CD14-positive monocyte (primary cell): ENCODE data around the gene CAMTA1. TPM values are rescaled to one million over a fixed set of nuclear protein-coding genes. Genes with fewer than 3 reads are reported as not detected.

ENCODE experiments used
- DNase-seq, 3 donors: peaks; one replicate each; pipeline ENCODE4 v3.0.0-alpha.2; 2011 to 2022
- H2AFZ ChIP-seq: 2 replicates; pipeline ENCODE4 v1.6.0; 2012; ENCODE audit warnings: mild to moderate bottlenecking, low read depth, low read length, inconsistent platforms; ENCODE audit not compliant: insufficient read depth, poor library complexity, severe bottlenecking
- H3K27ac ChIP-seq, 2 donors: 1 replicate in 1 of 2; 2 replicates in 1 of 2; pipeline ENCODE4 v1.5.1; 2012 to 2013; ENCODE audit warnings: low read length in 2 of 2, control low read depth in 1 of 2, inconsistent platforms in 1 of 2, low read depth in 1 of 2, mild to moderate bottlenecking in 1 of 2
- H3K27me3 ChIP-seq, 2 donors: one replicate each; pipeline versions ENCODE4 v1.6.0 to v1.6.1; 2011 to 2013; ENCODE audit warnings: low read length in 2 of 2; ENCODE audit not compliant: control insufficient read depth in 2 of 2, insufficient read depth in 2 of 2
- H3K36me3 ChIP-seq, 2 donors: replicated peaks in 1 of 2; 1 replicate in 1 of 2; 2 replicates in 1 of 2; pipeline versions ENCODE4 v1.5.1 to v1.6.1; 2012 to 2013; ENCODE audit warnings: low read length in 2 of 2, control low read depth in 1 of 2, inconsistent platforms in 1 of 2, mild to moderate bottlenecking in 1 of 2; ENCODE audit not compliant: insufficient read depth in 2 of 2, control insufficient read depth in 1 of 2
- H3K4me1 ChIP-seq, 2 donors: 1 replicate in 1 of 2; 2 replicates in 1 of 2; pipeline versions ENCODE4 v1.5.1 to v1.6.1; 2012 to 2013; ENCODE audit warnings: low read length in 2 of 2, control low read depth in 1 of 2, inconsistent platforms in 1 of 2, mild to moderate bottlenecking in 1 of 2, moderate library complexity in 1 of 2; ENCODE audit not compliant: insufficient read depth in 2 of 2, control insufficient read depth in 1 of 2
- H3K4me2 ChIP-seq: replicated peaks from 2 replicates; pipeline ENCODE3; 2012; ENCODE audit warnings: low read length, moderate library complexity, mild to moderate bottlenecking; ENCODE audit not compliant: poor library complexity, severe bottlenecking; ENCODE audit errors: extremely low read depth
- H3K4me3 ChIP-seq, 3 experiments: fragments of 200-600 bp in 1 of 3; sonication (generic) in 1 of 3; replicated peaks in 1 of 3; 1 replicate in 2 of 3; 2 replicates in 1 of 3; pipeline ENCODE4 v1.5.1; 2011 to 2013; ENCODE audit warnings: low read length in 3 of 3, mild to moderate bottlenecking in 3 of 3, control low read depth in 2 of 3, low read depth in 2 of 3, inconsistent platforms in 1 of 3, moderate library complexity in 1 of 3
- H3K79me2 ChIP-seq: 2 replicates; pipeline ENCODE4 v1.6.0; 2012; ENCODE audit warnings: mild to moderate bottlenecking, control low read depth, inconsistent platforms, low read length, moderate library complexity; ENCODE audit not compliant: insufficient read depth
- H3K9ac ChIP-seq: 2 replicates; pipeline ENCODE4 v1.6.0; 2017; ENCODE audit warnings: low read length, mild to moderate bottlenecking; ENCODE audit not compliant: insufficient read depth, poor library complexity, severe bottlenecking
- H3K9me3 ChIP-seq, 2 donors: replicated peaks in 1 of 2; 1 replicate in 1 of 2; 2 replicates in 1 of 2; pipeline versions ENCODE4 v1.5.1 to v1.6.1; 2012 to 2013; ENCODE audit warnings: low read length in 2 of 2, control low read depth in 1 of 2; ENCODE audit not compliant: control insufficient read depth in 1 of 2, insufficient read depth in 1 of 2
- H4K20me1 ChIP-seq: 2 replicates; pipeline ENCODE4 v1.6.0; 2012; ENCODE audit warnings: mild to moderate bottlenecking, low read length, control low read depth, moderate library complexity; ENCODE audit not compliant: insufficient read depth
- H3K27ac Mint-ChIP-seq, 7 donors: one replicate each; pipeline ENCODE4 v1.8.0; 2020; ENCODE audit warnings: mild to moderate bottlenecking in 7 of 7, mixed read lengths in 7 of 7, moderate library complexity in 6 of 7, inconsistent platforms in 2 of 7
- H3K27me3 Mint-ChIP-seq, 3 donors: one replicate each; pipeline ENCODE4 v1.8.0; 2021 to 2022; ENCODE audit warnings: low read depth in 3 of 3, mild to moderate bottlenecking in 3 of 3, mixed read lengths in 3 of 3, moderate library complexity in 3 of 3, inconsistent platforms in 1 of 3
- H3K36me3 Mint-ChIP-seq, 2 donors: one replicate each; pipeline ENCODE4 v1.8.0; 2020; ENCODE audit warnings: mixed read lengths in 2 of 2, inconsistent platforms in 1 of 2, mild to moderate bottlenecking in 1 of 2
- H3K4me1 Mint-ChIP-seq: one replicate; pipeline ENCODE4 v1.8.0; 2020; ENCODE audit warnings: mild to moderate bottlenecking, mixed read lengths
- H3K4me3 Mint-ChIP-seq, 2 donors: one replicate each; pipeline ENCODE4 v1.8.0; 2020; ENCODE audit warnings: mild to moderate bottlenecking in 2 of 2, mixed read lengths in 2 of 2, moderate library complexity in 1 of 2
- H3K9me3 Mint-ChIP-seq, 7 donors: one replicate each; pipeline ENCODE4 v1.8.0; 2020 to 2022; ENCODE audit warnings: mixed read lengths in 7 of 7, mild to moderate bottlenecking in 6 of 7, moderate library complexity in 6 of 7, inconsistent platforms in 2 of 7
- WGBS: methylation state at CpG from one replicate; pipeline ENCODE4 v1.1.5; 2013; ENCODE audit warnings: missing lambda C conversion rate; ENCODE audit not compliant: insufficient coverage; 5-methylcytosine and 5-hydroxymethylcytosine counted together
- intact Hi-C, 2 donors: fragments of 100-400 bp; cut with micrococcal nuclease; formaldehyde crosslinking; loops; one replicate each; pipeline versions ENCODE4 v1.15.0 to v1.15.1; 2023
- polyA plus RNA-seq, 3 donors: library from polyadenylated mRNA; depleted of rRNA in 1 of 3; unstranded in 2 of 3; stranded (reverse) in 1 of 3; fragments of 300-500 nt in 2 of 3; fragments of >200 nt in 1 of 3; fragmentation: Illumina TruSeq in 2 of 3; gene quantifications; 1 replicate in 2 of 3; 2 replicates in 1 of 3; pipeline ENCODE4 v1.2.3, GENCODE V29; 2012 to 2021
- TF ChIP-seq, protein P1 (sequence below): fragments of 200-600 bp; IDR thresholded peaks from one replicate; pipeline ENCODE4 v1.8.0; 2022; ENCODE audit warnings: antibody characterized with exemption, mild to moderate bottlenecking

CAMTA1 gene
- polyA plus RNA-seq, 3 donors, result 52.0 to 89.6 (median 78.3) TPM

DNA sequence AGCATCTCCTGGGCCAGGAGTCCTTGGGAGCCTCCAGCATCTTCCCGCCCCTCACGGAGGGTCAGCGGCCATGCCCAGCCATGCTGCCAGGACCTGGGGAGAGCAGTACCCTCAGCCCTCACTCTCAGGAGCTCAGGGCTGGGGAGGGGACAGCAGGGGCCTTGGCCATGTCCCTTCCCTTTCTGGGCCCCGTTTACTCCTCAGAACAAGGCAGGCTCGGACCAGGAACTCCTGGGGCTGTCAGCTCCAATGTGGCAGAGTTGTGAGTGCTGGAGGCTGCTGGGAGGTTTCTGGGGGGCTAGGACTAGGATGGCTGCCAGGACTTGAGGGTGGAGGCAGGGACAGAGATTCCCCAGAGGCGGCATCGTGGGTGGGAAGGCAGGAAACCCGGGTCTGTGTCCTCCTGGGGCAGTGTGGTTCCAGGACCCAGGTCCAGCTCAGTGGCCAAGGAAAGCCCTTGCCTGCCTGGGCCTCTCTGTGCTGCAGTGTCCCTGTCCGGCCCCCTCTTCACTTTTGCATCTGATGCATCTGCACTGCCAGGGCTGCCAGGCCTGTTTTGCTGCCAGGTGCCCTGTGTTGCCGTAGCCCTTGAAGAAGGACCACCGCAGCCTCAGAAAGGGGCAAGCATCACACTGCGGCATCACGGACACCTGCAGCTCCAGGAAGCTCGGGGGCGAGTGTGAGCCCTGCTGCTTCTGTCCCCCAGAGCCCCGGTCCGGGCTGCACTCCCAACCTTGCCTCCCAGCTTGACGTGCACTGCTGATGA, 223.9 kb downstream of the CAMTA1 start:
- no peak overlapping the region for H3K27ac ChIP-seq
- H3K9ac ChIP-seq, result no peak overlapping the region
- H3K27me3 Mint-ChIP-seq, result peaks cover 0 to 8% (median 0%) of the 10 kb centered on the region in 3 donors
- no peaks in the 10 kb centered on the region for H3K9me3 Mint-ChIP-seq
- no peaks in the 10 kb centered on the region for H3K4me1 Mint-ChIP-seq
- H3K4me3 Mint-ChIP-seq, result no peak overlapping the region
- WGBS, result 92% methylated on average over 17 of the region's 18 CpGs
- no peak overlapping the region for H3K4me3 ChIP-seq
- no peaks in the 10 kb centered on the region for H3K79me2 ChIP-seq
- TF ChIP-seq, protein P1, sequence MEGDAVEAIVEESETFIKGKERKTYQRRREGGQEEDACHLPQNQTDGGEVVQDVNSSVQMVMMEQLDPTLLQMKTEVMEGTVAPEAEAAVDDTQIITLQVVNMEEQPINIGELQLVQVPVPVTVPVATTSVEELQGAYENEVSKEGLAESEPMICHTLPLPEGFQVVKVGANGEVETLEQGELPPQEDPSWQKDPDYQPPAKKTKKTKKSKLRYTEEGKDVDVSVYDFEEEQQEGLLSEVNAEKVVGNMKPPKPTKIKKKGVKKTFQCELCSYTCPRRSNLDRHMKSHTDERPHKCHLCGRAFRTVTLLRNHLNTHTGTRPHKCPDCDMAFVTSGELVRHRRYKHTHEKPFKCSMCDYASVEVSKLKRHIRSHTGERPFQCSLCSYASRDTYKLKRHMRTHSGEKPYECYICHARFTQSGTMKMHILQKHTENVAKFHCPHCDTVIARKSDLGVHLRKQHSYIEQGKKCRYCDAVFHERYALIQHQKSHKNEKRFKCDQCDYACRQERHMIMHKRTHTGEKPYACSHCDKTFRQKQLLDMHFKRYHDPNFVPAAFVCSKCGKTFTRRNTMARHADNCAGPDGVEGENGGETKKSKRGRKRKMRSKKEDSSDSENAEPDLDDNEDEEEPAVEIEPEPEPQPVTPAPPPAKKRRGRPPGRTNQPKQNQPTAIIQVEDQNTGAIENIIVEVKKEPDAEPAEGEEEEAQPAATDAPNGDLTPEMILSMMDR, result no peak
- no peak overlapping the region for H3K27ac Mint-ChIP-seq
- H3K27me3 ChIP-seq, result no peaks in the 10 kb centered on the region
- H4K20me1 ChIP-seq, result no peaks in the 10 kb centered on the region
- intact Hi-C loops, result no loop called here
- H3K9me3 ChIP-seq, result no peaks in the 10 kb centered on the region
- no peak for DNase-seq
- no peak overlapping the region for H3K4me2 ChIP-seq
- H3K4me1 ChIP-seq, result no peaks in the 10 kb centered on the region
- H3K36me3 ChIP-seq, result no peaks in the 10 kb centered on the region
- H2AFZ ChIP-seq, result no peak overlapping the region
- H3K36me3 Mint-ChIP-seq, result no peaks in the 10 kb centered on the region

- WGBS, result 89% methylated on average over 16 of the region's 16 CpGs
- TF ChIP-seq, protein P1, result no peak
- Histone ChIP-seq H3K27me3 (no peaks in the 10 kb centered on the region), H3K27ac (no peak overlapping the region), H3K9ac (no peak overlapping the region), H2AFZ (no peak overlapping the region), H4K20me1 (no peaks in the 10 kb centered on the region), H3K9me3 (no peaks in the 10 kb centered on the region), H3K4me3 (no peak overlapping the region), H3K36me3 (no peaks in the 10 kb centered on the region), H3K4me2 (no peak overlapping the region), H3K79me2 (no peaks in the 10 kb centered on the region), H3K4me1 (no peaks in the 10 kb centered on the region)
- Mint-ChIP-seq H3K27ac (no peak overlapping the region), H3K9me3 (no peaks in the 10 kb centered on the region), H3K4me1 (no peaks in the 10 kb centered on the region), H3K27me3 (peaks cover 0 to 11% (median under 1%) of the 10 kb centered on the region in 3 donors), H3K36me3 (no peaks in the 10 kb centered on the region), H3K4me3 (no peak overlapping the region)
- intact Hi-C loops, result no loop called here
- DNase-seq, result no peak
Observed at GRCh38 chr1:7009741-7010525, 224.7 kb downstream of the CAMTA1 start.
